Transverse colon (tissue), 4 donors: Measurements from ENCODE around the gene CYGB.

ENCODE experiments used
- CTCF ChIP-seq, 5 experiments: fragments of 200-600 bp in 3 of 5; fragments of 450-650 bp in 2 of 5; sonication (generic) in 3 of 5; IDR thresholded peaks; 1 replicate in 2 of 5; 2 replicates in 3 of 5; pipeline ENCODE4 v1.5.1; 2016 to 2017; ENCODE audit warnings: antibody characterized with exemption in 5 of 5, inconsistent platforms in 3 of 5, mild to moderate bottlenecking in 2 of 5, moderate library complexity in 1 of 5
- EP300 ChIP-seq: sonication (generic); formaldehyde crosslinking; IDR thresholded peaks from one replicate; pipeline ENCODE4 v1.6.1; 2017; ENCODE audit warnings: antibody characterized with exemption, low read depth
- POLR2A ChIP-seq: fragments of 450-650 bp; IDR thresholded peaks from one replicate; pipeline ENCODE4 v1.6.1; 2016; ENCODE audit warnings: antibody characterized with exemption, mild to moderate bottlenecking, moderate library complexity
- POLR2AphosphoS5 ChIP-seq, 3 donors: sonication (generic); formaldehyde crosslinking; IDR thresholded peaks; one replicate each; pipeline ENCODE4 v1.6.1; 2016; ENCODE audit warnings: antibody characterized with exemption in 3 of 3

GRCh38 chr17:76565728-76566612, 28.5 kb upstream of the CYGB start:
- TF ChIP-seq CTCF (IDR thresholded peaks at IDR 0.05), result no peak
- TF ChIP-seq EP300, result no peak
- TF ChIP-seq POLR2A, result no peak
- TF ChIP-seq POLR2AphosphoS5 (IDR thresholded peaks at IDR 0.05), result no peak
